GM12872 (cell line): ENCODE measurements around the gene PPP4R3B.

Experiments
- CTCF ChIP-seq: IDR thresholded peaks from 3 replicates; pipeline ENCODE4 v1.5.1; 2011; ENCODE audit warnings: low read depth, mild to moderate bottlenecking, low read length, moderate library complexity; ENCODE audit not compliant: insufficient read depth

Gene PPP4R3B

GRCh38 chr2:55590810-55591440 lies 26.5 kb downstream of the PPP4R3B start:
- no peak for TF ChIP-seq CTCF

GRCh38 chr2:55585451-55586080 lies 31.9 kb downstream of the PPP4R3B start:
- no peak for TF ChIP-seq CTCF

- no peak for TF ChIP-seq CTCF
Measured at GRCh38 chr2:55581874-55582547, 35.4 kb downstream of the PPP4R3B start.

- peak; percentile 26; the same call in 1 of the 3 replicates for TF ChIP-seq CTCF
Measured at GRCh38 chr2:55581435-55581834, 36.0 kb downstream of the PPP4R3B start.

- TF ChIP-seq CTCF = no peak
Measured at GRCh38 chr2:55567298-55567697, 50.1 kb downstream of the PPP4R3B start.

GRCh38 chr2:55565613-55566012 lies 51.8 kb downstream of the PPP4R3B start:
- no peak for TF ChIP-seq CTCF

- TF ChIP-seq CTCF = no peak
Measured at GRCh38 chr2:55560855-55561254, 56.6 kb downstream of the PPP4R3B start.
